Fibroblast of lung (primary cell): Measurements from ENCODE around the gene THUMPD2.

Source experiments
- CTCF ChIP-seq, 2 donors: IDR thresholded peaks in 1 of 2; conservative IDR thresholded peaks in 1 of 2; 1 replicate in 1 of 2; 2 replicates in 1 of 2; pipeline ENCODE4 v1.5.1; 2011 to 2012; ENCODE audit warnings: low read length in 2 of 2, control low read depth in 1 of 2, inconsistent platforms in 1 of 2, low read depth in 1 of 2, mild to moderate bottlenecking in 1 of 2
- EZH2 ChIP-seq: IDR thresholded peaks from 2 replicates; pipeline ENCODE4 v1.5.1; 2012; ENCODE audit warnings: low read length, control low read depth, mild to moderate bottlenecking; ENCODE audit errors: missing control alignments

GRCh38 chr2:39816845-39817244 lies 37.8 kb upstream of the THUMPD2 start:
- TF ChIP-seq CTCF (conservative IDR thresholded peaks at IDR 0.05 in 1 of 2, IDR thresholded peaks at IDR 0.05 in 1 of 2; ENCODE audit: low read depth in 1 of 2, low read length in 2 of 2) = no peak
- no peak for TF ChIP-seq EZH2
